ENCODE data around the gene HTRA3. TPM values are rescaled to one million over a fixed set of nuclear protein-coding genes. Genes with fewer than 3 reads are reported as not detected.
A peak's percentile ranks its signal among the peaks of the same experiment; 100 is the strongest.

HTRA3 gene
- total RNA-seq, 1 donor from 2014 or later = 3.4 TPM

GRCh38 chr4:8297141-8297601, 27.6 kb downstream of the HTRA3 start:
- Mint-ChIP-seq H3K4me3 (no peak overlapping the region), H3K9me3 (peaks cover 15% of the 10 kb centered on the region), H3K27me3 (ENCODE audit: low read depth) (no peaks in the 10 kb centered on the region), H3K4me1 (no peaks in the 10 kb centered on the region), H3K27ac (ENCODE audit: unreplicated experiment) (no peak overlapping the region), H3K36me3 (ENCODE audit: low read depth) (peaks cover 5% of the 10 kb centered on the region)
- TF ChIP-seq CTCF (conservative IDR thresholded peaks at IDR 0.05) = no peak
- no peak for DNase-seq (ENCODE audit: low read depth, low spot score)

GRCh38 chr4:8297691-8298485, 28.3 kb downstream of the HTRA3 start:
- Mint-ChIP-seq H3K36me3 (ENCODE audit: low read depth) (peaks cover 5% of the 10 kb centered on the region), H3K4me1 (no peaks in the 10 kb centered on the region), H3K4me3 (no peak overlapping the region), H3K27ac (ENCODE audit: unreplicated experiment) (no peak overlapping the region), H3K9me3 (peaks cover 15% of the 10 kb centered on the region), H3K27me3 (ENCODE audit: low read depth) (no peaks in the 10 kb centered on the region)
- DNase-seq (ENCODE audit: low read depth, low spot score) = no peak
- TF ChIP-seq CTCF (conservative IDR thresholded peaks at IDR 0.05) = no peak

GRCh38 chr4:8300832-8301231, 31.3 kb downstream of the HTRA3 start:
- Mint-ChIP-seq H3K27me3 (ENCODE audit: low read depth) (no peaks in the 10 kb centered on the region), H3K9me3 (peaks cover 10% of the 10 kb centered on the region), H3K4me3 (no peak overlapping the region), H3K36me3 (ENCODE audit: low read depth) (peaks cover 5% of the 10 kb centered on the region), H3K4me1 (peaks cover 4% of the 10 kb centered on the region), H3K27ac (ENCODE audit: unreplicated experiment) (no peak overlapping the region)
- no peak for TF ChIP-seq CTCF (conservative IDR thresholded peaks at IDR 0.05)
- no peak for DNase-seq (ENCODE audit: low read depth, low spot score)

- Mint-ChIP-seq H3K36me3 (ENCODE audit: low read depth) (peaks cover 5% of the 10 kb centered on the region), H3K27ac (ENCODE audit: unreplicated experiment) (peak overlapping the region; percentile 91), H3K4me1 (peaks cover 4% of the 10 kb centered on the region), H3K27me3 (ENCODE audit: low read depth) (no peaks in the 10 kb centered on the region), H3K4me3 (no peak overlapping the region), H3K9me3 (peaks cover 10% of the 10 kb centered on the region)
- DNase-seq (ENCODE audit: low read depth, low spot score) = no peak
- TF ChIP-seq CTCF (conservative IDR thresholded peaks at IDR 0.05) = no peak
Observed at GRCh38 chr4:8301851-8302730, 32.5 kb downstream of the HTRA3 start.

- no peak overlapping the region for H3K27ac Mint-ChIP-seq (ENCODE audit: unreplicated experiment)
- H3K4me3 Mint-ChIP-seq = no peak overlapping the region
- peaks cover 10% of the 10 kb centered on the region for H3K9me3 Mint-ChIP-seq
- no peak for DNase-seq (ENCODE audit: low read depth, low spot score)
- peaks cover 4% of the 10 kb centered on the region for H3K4me1 Mint-ChIP-seq
- no peaks in the 10 kb centered on the region for H3K27me3 Mint-ChIP-seq (ENCODE audit: low read depth)
- no peak for TF ChIP-seq CTCF (conservative IDR thresholded peaks at IDR 0.05)
- peaks cover 5% of the 10 kb centered on the region for H3K36me3 Mint-ChIP-seq (ENCODE audit: low read depth)
Observed at GRCh38 chr4:8303081-8303480, 33.5 kb downstream of the HTRA3 start.

Measured in neural crest cell (in vitro differentiated cells).